Progenitor cell of endocrine pancreas (in vitro differentiated cells): ENCODE results near the gene MMP2. TPM values are rescaled to one million over a fixed set of nuclear protein-coding genes. Genes with fewer than 3 reads are reported as not detected.

Experiments used
- DNase-seq: peaks from one replicate; pipeline ENCODE4 v3.0.0; 2021; ENCODE audit warnings: low spot score; ENCODE audit not compliant: unreplicated experiment
- H3K27ac Mint-ChIP-seq: 2 replicates; pipeline ENCODE4 v1.8.0; 2021; ENCODE audit warnings: mild to moderate bottlenecking, moderate library complexity, mixed read lengths
- H3K27me3 Mint-ChIP-seq: 2 replicates; pipeline ENCODE4 v1.8.0; 2021; ENCODE audit warnings: mixed read lengths
- H3K36me3 Mint-ChIP-seq: 2 replicates; pipeline ENCODE4 v1.8.0; 2022; ENCODE audit warnings: mixed read lengths; ENCODE audit not compliant: insufficient read depth
- H3K4me1 Mint-ChIP-seq: 2 replicates; pipeline ENCODE4 v1.8.0; 2021; ENCODE audit warnings: low read depth, mixed read lengths
- H3K4me3 Mint-ChIP-seq: 2 replicates; pipeline ENCODE4 v1.8.0; 2021; ENCODE audit warnings: low read depth, mild to moderate bottlenecking, moderate library complexity, mixed read lengths
- H3K9me3 Mint-ChIP-seq: 2 replicates; pipeline ENCODE4 v1.8.0; 2021; ENCODE audit warnings: low read depth, mixed read lengths
- CTCF ChIP-seq: fragments of 200-600 bp; sonication (generic); IDR thresholded peaks from one replicate; pipeline ENCODE4 v1.5.0; 2021; ENCODE audit warnings: antibody characterized with exemption, mild to moderate bottlenecking; ENCODE audit not compliant: unreplicated experiment
- total RNA-seq: library from RNA; stranded (reverse); gene quantifications from 2 replicates; pipeline ENCODE4 v1.2.1, GENCODE V29; 2021

The MMP2 gene
- total RNA-seq, 1 donor from 2014 or later: 8.4 TPM

GRCh38 chr16:55468352-55468990 lies 10.5 kb upstream of the MMP2 start:
- peaks cover 40% of the 10 kb centered on the region for H3K27me3 Mint-ChIP-seq
- DNase-seq: no peak
- TF ChIP-seq CTCF: no peak

GRCh38 chr16:55469821-55470532 lies 9.0 kb upstream of the MMP2 start:
- H3K27ac Mint-ChIP-seq: no peak overlapping the region
- no peaks in the 10 kb centered on the region for H3K36me3 Mint-ChIP-seq
- H3K27me3 Mint-ChIP-seq: peaks cover 46% of the 10 kb centered on the region
- H3K4me1 Mint-ChIP-seq: no peaks in the 10 kb centered on the region
- no peak for TF ChIP-seq CTCF
- no peaks in the 10 kb centered on the region for H3K9me3 Mint-ChIP-seq
- DNase-seq: no peak
- no peak overlapping the region for H3K4me3 Mint-ChIP-seq

More at GRCh38 chr16:55468352-55468990, 10.5 kb upstream of the MMP2 start:
- no peaks in the 10 kb centered on the region for H3K9me3 Mint-ChIP-seq
- H3K36me3 Mint-ChIP-seq: no peaks in the 10 kb centered on the region
- no peak overlapping the region for H3K4me3 Mint-ChIP-seq
- no peak overlapping the region for H3K27ac Mint-ChIP-seq
- H3K4me1 Mint-ChIP-seq: no peaks in the 10 kb centered on the region

- DNase-seq: no peak
- H3K27me3 Mint-ChIP-seq: peaks cover 52% of the 10 kb centered on the region
- no peak overlapping the region for H3K27ac Mint-ChIP-seq
- no peaks in the 10 kb centered on the region for H3K36me3 Mint-ChIP-seq
- TF ChIP-seq CTCF: no peak
- H3K4me1 Mint-ChIP-seq: no peaks in the 10 kb centered on the region
- no peak overlapping the region for H3K4me3 Mint-ChIP-seq
- H3K9me3 Mint-ChIP-seq: no peaks in the 10 kb centered on the region
Observed at GRCh38 chr16:55470533-55471371, 8.2 kb upstream of the MMP2 start.

GRCh38 chr16:55471448-55472097 lies 7.4 kb upstream of the MMP2 start:
- no peak overlapping the region for H3K4me3 Mint-ChIP-seq
- H3K36me3 Mint-ChIP-seq: no peaks in the 10 kb centered on the region
- H3K4me1 Mint-ChIP-seq: no peaks in the 10 kb centered on the region
- H3K27ac Mint-ChIP-seq: no peak overlapping the region
- H3K27me3 Mint-ChIP-seq: peaks cover 57% of the 10 kb centered on the region
- no peaks in the 10 kb centered on the region for H3K9me3 Mint-ChIP-seq
- no peak for DNase-seq
- TF ChIP-seq CTCF: no peak

GRCh38 chr16:55473587-55473986 lies 5.4 kb upstream of the MMP2 start:
- Mint-ChIP-seq H3K27ac (no peak overlapping the region), H3K27me3 (peaks cover 68% of the 10 kb centered on the region), H3K4me3 (no peak overlapping the region), H3K9me3 (no peaks in the 10 kb centered on the region), H3K36me3 (no peaks in the 10 kb centered on the region), H3K4me1 (no peaks in the 10 kb centered on the region)
- DNase-seq: no peak
- TF ChIP-seq CTCF: no peak
